H4 (cell line): Measurements from ENCODE around the gene ATP8B1. TPM values are rescaled to one million over a fixed set of nuclear protein-coding genes. Genes with fewer than 3 reads are reported as not detected.

ENCODE experiments used
- DNase-seq: peaks from one replicate; pipeline ENCODE4 v3.0.0-alpha.2; 2015; ENCODE audit warnings: low spot score
- total RNA-seq: library from RNA; depleted of rRNA; stranded (reverse); fragments of >200 nt; shearing (Covaris generic); gene quantifications from 2 replicates; pipeline ENCODE4 v1.2.3, GENCODE V29; 2014; rRNA removed

The ATP8B1 gene
- total RNA-seq, 1 experiment from 2014 or later: 0.64 TPM

- DNase-seq: peak; percentile 37
Measured at GRCh38 chr18:57624988-57625387, 178.1 kb downstream of the ATP8B1 start.

GRCh38 chr18:57621246-57621604 lies 181.9 kb downstream of the ATP8B1 start:
- DNase-seq: no peak

- DNase-seq: no peak
Measured at GRCh38 chr18:57619876-57620275, 183.2 kb downstream of the ATP8B1 start.

- DNase-seq: no peak
Measured at GRCh38 chr18:57618910-57619309, 184.2 kb downstream of the ATP8B1 start.

- DNase-seq: no peak
Measured at GRCh38 chr18:57603871-57604270, 199.2 kb downstream of the ATP8B1 start.

Other genes with a start within 250 kb of the ATP8B1 start
- gene FECH, start 216.6 kb downstream of the ATP8B1 start, total RNA-seq: 88.0 and 106 TPM in 2 replicates
- 236 and 241 TPM in 2 replicates for gene NARS1, start 181.5 kb downstream of the ATP8B1 start, total RNA-seq
- 17.1 and 20.4 TPM in 2 replicates for gene NEDD4L, start 240.9 kb upstream of the ATP8B1 start, total RNA-seq